ENCODE results near the gene AGFG1.
"Not testable (repeated sequence)": the region's sequence is repeated elsewhere in the genome, so short reads cannot be mapped to it uniquely, and the experiment has no call there.

Gene AGFG1

GRCh38 chr2:227497158-227497557, 25.2 kb downstream of the AGFG1 start:
- DNase-seq (ENCODE audit: low read depth, low spot score) = no peak

- DNase-seq (ENCODE audit: low read depth, low spot score) = no peak
These were observed 27.8 kb downstream of the AGFG1 start for GRCh38 chr2:227499627-227500300.

GRCh38 chr2:227500301-227500630, 28.3 kb downstream of the AGFG1 start:
- DNase-seq (ENCODE audit: low read depth, low spot score) = no peak

GRCh38 chr2:227503433-227504406, 31.8 kb downstream of the AGFG1 start:
- DNase-seq (ENCODE audit: low read depth, low spot score) = no peak

GRCh38 chr2:227504700-227505099, 32.7 kb downstream of the AGFG1 start:
- DNase-seq (ENCODE audit: low read depth, low spot score) = no peak

- DNase-seq (ENCODE audit: low read depth, low spot score) = no peak
These were observed 34.5 kb downstream of the AGFG1 start for GRCh38 chr2:227506456-227506855.

- no peak for DNase-seq (ENCODE audit: low read depth, low spot score)
These were observed 36.0 kb downstream of the AGFG1 start for GRCh38 chr2:227507963-227508362.

- DNase-seq (ENCODE audit: low read depth, low spot score) = no peak
These were observed 37.1 kb downstream of the AGFG1 start for GRCh38 chr2:227509076-227509475.

GRCh38 chr2:227509824-227510619, 38.1 kb downstream of the AGFG1 start:
- DNase-seq (ENCODE audit: low read depth, low spot score) = no peak

GRCh38 chr2:227510620-227510958, 38.6 kb downstream of the AGFG1 start:
- DNase-seq (ENCODE audit: low read depth, low spot score) = no peak

GRCh38 chr2:227511239-227511930, 39.4 kb downstream of the AGFG1 start:
- no peak for DNase-seq (ENCODE audit: low read depth, low spot score)

GRCh38 chr2:227511955-227512354, 40.0 kb downstream of the AGFG1 start:
- no peak for DNase-seq (ENCODE audit: low read depth, low spot score)

GRCh38 chr2:227513113-227513512, 41.2 kb downstream of the AGFG1 start:
- no peak for DNase-seq (ENCODE audit: low read depth, low spot score)

- no peak for DNase-seq (ENCODE audit: low read depth, low spot score)
These were observed 43.8 kb downstream of the AGFG1 start for GRCh38 chr2:227515742-227516141.

- no peak for DNase-seq (ENCODE audit: low read depth, low spot score)
These were observed 45.8 kb downstream of the AGFG1 start for GRCh38 chr2:227517724-227518123.

GRCh38 chr2:227518278-227518865, 46.4 kb downstream of the AGFG1 start:
- not testable (repeated sequence) for DNase-seq (ENCODE audit: low read depth, low spot score)

GRCh38 chr2:227521178-227521577, 49.2 kb downstream of the AGFG1 start:
- not testable (repeated sequence) for DNase-seq (ENCODE audit: low read depth, low spot score)

- DNase-seq (ENCODE audit: low read depth, low spot score) = no peak
These were observed 52.7 kb downstream of the AGFG1 start for GRCh38 chr2:227524665-227525064.

- no peak for DNase-seq (ENCODE audit: low read depth, low spot score)
These were observed 55.4 kb downstream of the AGFG1 start for GRCh38 chr2:227527351-227527750.

- DNase-seq (ENCODE audit: low read depth, low spot score) = no peak
These were observed 56.8 kb downstream of the AGFG1 start for GRCh38 chr2:227528803-227529202.

GRCh38 chr2:227529871-227530270, 57.9 kb downstream of the AGFG1 start:
- DNase-seq (ENCODE audit: low read depth, low spot score) = no peak
